ENCODE data around the gene BOD1L1. TPM values are rescaled to one million over a fixed set of nuclear protein-coding genes. Genes with fewer than 3 reads are reported as not detected.

The BOD1L1 gene
- total and polyA plus RNA-seq, 2 of the 8 experiments (the other 6 are each of a cell fraction or from before 2014, with no cell fraction given) = 6.8 to 39.3 TPM

DNA sequence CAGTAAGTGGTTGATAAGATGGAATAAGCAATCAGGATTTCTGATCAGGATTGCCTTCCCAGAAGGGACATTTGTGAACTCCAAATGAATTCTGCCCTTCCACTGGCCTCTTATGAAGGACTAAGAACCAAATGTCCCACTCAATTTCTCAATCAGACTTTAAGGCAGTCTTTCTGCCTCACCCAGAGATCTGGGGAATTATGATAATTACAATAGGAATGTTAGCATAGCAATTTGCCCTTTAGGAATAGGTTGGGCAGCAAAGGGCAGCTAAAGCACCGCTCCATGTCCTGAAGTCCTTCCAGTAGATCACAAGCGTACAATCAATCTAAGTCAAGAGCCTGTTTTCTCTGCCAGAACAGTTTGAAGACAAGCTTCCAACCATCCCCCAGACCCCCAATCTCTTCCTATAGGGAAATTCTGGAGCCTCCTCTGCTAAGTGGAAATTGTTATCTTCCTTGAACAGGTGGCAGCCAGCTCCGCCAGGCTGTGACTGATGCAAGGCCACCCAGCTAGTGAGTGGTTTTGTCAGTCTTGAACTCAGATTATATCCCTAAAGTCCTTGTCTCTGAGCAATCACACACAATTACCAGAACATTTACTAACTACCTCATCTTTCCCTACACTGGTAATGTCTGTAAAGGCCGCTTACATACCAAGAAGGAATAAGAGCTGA, 101.8 kb downstream of the BOD1L1 start:
- FAIRE-seq = no peak
- H3K27me3 ChIP-seq (replicated peaks in 1 of 4; ENCODE audit: control insufficient read depth in 3 of 4, extremely low read depth in 1 of 4, insufficient read depth in 3 of 4, low read length in 3 of 4) = peaks cover 95 to 100% (median 97%) of the 10 kb centered on the region in 4 experiments
- no peak overlapping the region for H2BK20ac ChIP-seq (ENCODE audit: low read length)
- peaks cover 9 to 13% of the 10 kb centered on the region in 2 experiments for H4K20me1 ChIP-seq (replicated peaks in 1 of 2; ENCODE audit: control insufficient read depth in 1 of 2, insufficient read depth in 2 of 2, low read length in 2 of 2)
- H3K23me2 ChIP-seq (ENCODE audit: low read depth, low read length) = peaks cover 6% of the 10 kb centered on the region; the same call in 1 of the 2 replicates
- H2AFZ ChIP-seq (ENCODE audit: low read length) = no peak overlapping the region
- H2BK15ac ChIP-seq (ENCODE audit: low read length) = no peak overlapping the region
- peaks cover 0 to 9% (median 2%) of the 10 kb centered on the region in 4 experiments; a peak in 2 of 8 replicates for H3K36me3 ChIP-seq (ENCODE audit: control insufficient read depth in 2 of 4, insufficient read depth in 4 of 4, low read length in 3 of 4)
- POLR2A ChIA-PET (ENCODE audit: partially characterized antibody) = interaction anchor here (0.5 to 5.6 kb wide), 5 partner anchors 9 to 214 kb away, joined by 3 to 37 read pairs (median 6); partner anchors contain the start of genes NKX3-2 and RAB28
- no peak overlapping the region for H3K23ac ChIP-seq (ENCODE audit: insufficient read length)
- no peak overlapping the region for H3K56ac ChIP-seq (replicated peaks; ENCODE audit: insufficient read length, low read depth, low read length)
- H2AK5ac ChIP-seq (ENCODE audit: low read depth, low read length) = no peak overlapping the region
- no peak overlapping the region for H2BK120ac ChIP-seq (replicated peaks; ENCODE audit: low read depth, low read length)
- H3K18ac ChIP-seq (ENCODE audit: extremely low read depth, low read length) = no peak overlapping the region
- CTCF ChIA-PET (ENCODE audit: partially characterized antibody) = interaction anchor here (0.9 to 13.6 kb wide), 8 partner anchors 9 to 1225 kb away, joined by 3 to 132 read pairs (median 3); partner anchors contain the start of gene NKX3-2
- H4K5ac ChIP-seq (ENCODE audit: insufficient read length, low read depth, low read length) = no peak overlapping the region
- H2BK5ac ChIP-seq (ENCODE audit: low read depth, low read length) = no peak overlapping the region
- H3K79me1 ChIP-seq (ENCODE audit: low read depth, low read length) = no peaks in the 10 kb centered on the region
- peaks cover 17 to 46% (median 28%) of the 10 kb centered on the region in 4 experiments for H3K4me1 ChIP-seq (replicated peaks in 1 of 4; ENCODE audit: control insufficient read depth in 3 of 4, insufficient read depth in 4 of 4, low read length in 3 of 4)
- no peak overlapping the region for H3K14ac ChIP-seq (ENCODE audit: insufficient read length)
- 38% methylated on average over 4 of the region's 4 CpGs; no CpG with 5 or more reads in 1 of the 2 experiments for WGBS, 2 experiments (ENCODE audit: extremely low coverage in 1 of 2, insufficient coverage in 1 of 2, insufficient read length in 1 of 2, insufficient replicate concordance in 2 of 2, low coverage in 1 of 2, low lambda C conversion rate in 2 of 2, missing lambda C conversion rate in 1 of 2)
- DNase-seq (ENCODE audit: low read depth in 1 of 2, low spot score in 2 of 2) = no peak
- H2BK12ac ChIP-seq (ENCODE audit: low read depth, low read length) = no peak overlapping the region
- H3K4ac ChIP-seq (replicated peaks; ENCODE audit: insufficient read length, low read depth, low read length) = no peak overlapping the region
- no peak overlapping the region for H3K9ac ChIP-seq (replicated peaks in 1 of 4; ENCODE audit: extremely low read depth in 1 of 4, low read depth in 3 of 4, low read length in 3 of 4)
- peak overlapping the region in 1 of 2 experiments; percentile 69; a peak in 1 of 4 replicates for H3K4me2 ChIP-seq (ENCODE audit: insufficient read depth in 1 of 2, low read depth in 2 of 2, low read length in 2 of 2)
- H4K91ac ChIP-seq (replicated peaks; ENCODE audit: insufficient read length, low read length) = no peak overlapping the region
- TF ChIP-seq EP300 (IDR thresholded peaks at IDR 0.05; ENCODE audit: borderline replicate concordance in 1 of 2, low read depth in 2 of 2, low read length in 2 of 2) = no peak
- peak; percentile 57 for TF ChIP-seq RNF2 (IDR thresholded peaks at IDR 0.05; ENCODE audit: borderline replicate concordance, low read depth, low read length, missing control alignments, poor library complexity, severe bottlenecking)
- TF ChIP-seq, protein P1, sequence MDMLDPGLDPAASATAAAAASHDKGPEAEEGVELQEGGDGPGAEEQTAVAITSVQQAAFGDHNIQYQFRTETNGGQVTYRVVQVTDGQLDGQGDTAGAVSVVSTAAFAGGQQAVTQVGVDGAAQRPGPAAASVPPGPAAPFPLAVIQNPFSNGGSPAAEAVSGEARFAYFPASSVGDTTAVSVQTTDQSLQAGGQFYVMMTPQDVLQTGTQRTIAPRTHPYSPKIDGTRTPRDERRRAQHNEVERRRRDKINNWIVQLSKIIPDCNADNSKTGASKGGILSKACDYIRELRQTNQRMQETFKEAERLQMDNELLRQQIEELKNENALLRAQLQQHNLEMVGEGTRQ (IDR thresholded peaks at IDR 0.05; ENCODE audit: low read length) = no peak
- H3K9me3 ChIP-seq (ENCODE audit: insufficient read depth in 2 of 2, low read depth in 1 of 2, low read length in 1 of 2) = peaks cover 8 to 14% of the 10 kb centered on the region in 2 experiments
- no peak overlapping the region for H4K8ac ChIP-seq (ENCODE audit: extremely low read depth, insufficient read depth, low read length)
- H3K4me3 ChIP-seq (ENCODE audit: extremely low read depth in 1 of 4, insufficient read depth in 2 of 4, low read depth in 3 of 4, low read length in 4 of 4) = no peak overlapping the region
- H3K27ac ChIP-seq (ENCODE audit: low read depth, low read length) = no peak overlapping the region
- H3K79me2 ChIP-seq (ENCODE audit: control insufficient read depth in 1 of 2, insufficient read depth in 2 of 2, low read length in 2 of 2) = no peaks in the 10 kb centered on the region

Measured in H1 (cell line).